DND-41 (cell line): ENCODE data around the gene ANKRD23.

Source experiments
- ATAC-seq: fragments of 200-7000 bp; cut with Tn5 transposase; 3 replicates; pipeline ENCODE4 v1.9.1; 2021; ENCODE audit warnings: low read depth; ENCODE audit not compliant: insufficient read depth
- DNase-seq: peaks from one replicate; pipeline ENCODE4 v3.0.0-alpha.2; 2020
- H2AFZ ChIP-seq: 2 replicates; pipeline ENCODE4 v1.6.0; 2012; ENCODE audit warnings: low read depth, low read length
- H3K27ac ChIP-seq: 2 replicates; pipeline ENCODE4 v1.5.1; 2012; ENCODE audit warnings: low read length, inconsistent platforms
- H3K27me3 ChIP-seq: fragments of 200-600 bp; sonication (generic); 2 replicates; pipeline ENCODE4 v1.6.0; 2012; ENCODE audit warnings: low read length, mild to moderate bottlenecking, inconsistent platforms; ENCODE audit not compliant: insufficient read depth, poor library complexity
- H3K36me3 ChIP-seq: 2 replicates; pipeline ENCODE4 v1.5.1; 2012; ENCODE audit warnings: low read length, inconsistent platforms; ENCODE audit not compliant: insufficient read depth
- H3K4me1 ChIP-seq: 2 replicates; pipeline ENCODE4 v1.5.1; 2012; ENCODE audit warnings: mild to moderate bottlenecking, low read length; ENCODE audit not compliant: insufficient read depth
- H3K4me2 ChIP-seq: 2 replicates; pipeline ENCODE4 v1.6.0; 2012; ENCODE audit warnings: mild to moderate bottlenecking, moderate library complexity, low read length, inconsistent platforms; ENCODE audit not compliant: insufficient read depth
- H3K4me3 ChIP-seq, 2 experiments: fragments of 200-600 bp in 1 of 2; shearing (Covaris generic) in 1 of 2; 2 replicates each; pipeline ENCODE4 v1.5.1; 2012 to 2016; ENCODE audit warnings: inconsistent platforms in 2 of 2, low read length in 2 of 2, mild to moderate bottlenecking in 2 of 2, low read depth in 1 of 2, moderate library complexity in 1 of 2
- H3K79me2 ChIP-seq: 2 replicates; pipeline ENCODE4 v1.6.0; 2012; ENCODE audit warnings: low read length, inconsistent platforms; ENCODE audit not compliant: insufficient read depth
- H3K9ac ChIP-seq: 2 replicates; pipeline ENCODE4 v1.6.0; 2012; ENCODE audit warnings: low read depth, mild to moderate bottlenecking, inconsistent platforms, low read length, moderate library complexity
- H3K9me3 ChIP-seq: 2 replicates; pipeline ENCODE4 v1.5.1; 2012; ENCODE audit warnings: low read length, moderate library complexity, mild to moderate bottlenecking, inconsistent platforms; ENCODE audit not compliant: insufficient read depth, severe bottlenecking
- H4K20me1 ChIP-seq: 2 replicates; pipeline ENCODE4 v1.6.0; 2012; ENCODE audit warnings: low read length; ENCODE audit not compliant: insufficient read depth
- CTCF ChIP-seq: IDR thresholded peaks from 2 replicates; pipeline ENCODE4 v1.5.1; 2012; ENCODE audit warnings: borderline replicate concordance, low read length, moderate library complexity, mild to moderate bottlenecking; ENCODE audit not compliant: poor library complexity, severe bottlenecking; ENCODE audit errors: extremely low read depth
- EZH2 ChIP-seq: IDR thresholded peaks from 3 replicates; pipeline ENCODE4 v1.6.1; 2012; ENCODE audit warnings: borderline replicate concordance, low read depth, mild to moderate bottlenecking, moderate library complexity, low read length, inconsistent platforms; ENCODE audit not compliant: severe bottlenecking

ANKRD23 gene

GRCh38 chr2:96809951-96810782 lies 33.7 kb downstream of the ANKRD23 start:
- DNase-seq: no peak
- Histone ChIP-seq H3K9me3 (no peaks in the 10 kb centered on the region), H3K4me3 (no peak overlapping the region), H3K9ac (no peak overlapping the region), H3K36me3 (peaks cover 18% of the 10 kb centered on the region), H2AFZ (no peak overlapping the region), H3K4me1 (peaks cover 4% of the 10 kb centered on the region), H3K27me3 (no peaks in the 10 kb centered on the region), H3K27ac (no peak overlapping the region), H3K4me2 (no peak overlapping the region), H4K20me1 (no peaks in the 10 kb centered on the region), H3K79me2 (no peaks in the 10 kb centered on the region)
- ATAC-seq: 0 out of 3 replicates have a peak, but pooled peaks have one; percentile 27
- no peak for TF ChIP-seq EZH2

- H3K4me2 ChIP-seq: no peak overlapping the region
- no peak overlapping the region for H2AFZ ChIP-seq
- H3K9ac ChIP-seq: no peak overlapping the region
- peaks cover 18% of the 10 kb centered on the region for H3K36me3 ChIP-seq
- TF ChIP-seq EZH2 (no peak), CTCF (no peak)
- ATAC-seq: no peak
- no peaks in the 10 kb centered on the region for H3K9me3 ChIP-seq
- no peak overlapping the region for H3K27ac ChIP-seq
- H3K4me1 ChIP-seq: no peaks in the 10 kb centered on the region
- no peaks in the 10 kb centered on the region for H4K20me1 ChIP-seq
- H3K4me3 ChIP-seq: no peak overlapping the region
- no peaks in the 10 kb centered on the region for H3K79me2 ChIP-seq
- H3K27me3 ChIP-seq: no peaks in the 10 kb centered on the region
- DNase-seq: no peak
These were observed 34.5 kb downstream of the ANKRD23 start for GRCh38 chr2:96809216-96809882.

- no peaks in the 10 kb centered on the region for H3K79me2 ChIP-seq
- no peak overlapping the region for H3K9ac ChIP-seq
- H3K4me3 ChIP-seq: no peak overlapping the region
- TF ChIP-seq EZH2 (no peak), CTCF (no peak)
- no peaks in the 10 kb centered on the region for H4K20me1 ChIP-seq
- H3K4me1 ChIP-seq: no peaks in the 10 kb centered on the region
- no peaks in the 10 kb centered on the region for H3K9me3 ChIP-seq
- no peak overlapping the region for H3K4me2 ChIP-seq
- DNase-seq: no peak
- peaks cover 18% of the 10 kb centered on the region for H3K36me3 ChIP-seq
- H2AFZ ChIP-seq: no peak overlapping the region
- no peak for ATAC-seq
- H3K27ac ChIP-seq: no peak overlapping the region
- H3K27me3 ChIP-seq: no peaks in the 10 kb centered on the region
These were observed 35.5 kb downstream of the ANKRD23 start for GRCh38 chr2:96808176-96808837.

GRCh38 chr2:96807127-96807471 lies 36.7 kb downstream of the ANKRD23 start:
- Histone ChIP-seq H3K27me3 (no peaks in the 10 kb centered on the region), H3K4me3 (no peak overlapping the region), H2AFZ (no peak overlapping the region), H4K20me1 (no peaks in the 10 kb centered on the region), H3K4me1 (no peaks in the 10 kb centered on the region), H3K9me3 (no peaks in the 10 kb centered on the region), H3K9ac (no peak overlapping the region), H3K4me2 (no peak overlapping the region), H3K36me3 (peaks cover 22% of the 10 kb centered on the region), H3K79me2 (no peaks in the 10 kb centered on the region), H3K27ac (no peak overlapping the region)
- TF ChIP-seq EZH2 (no peak), CTCF (no peak)
- DNase-seq (no peak), ATAC-seq (no peak)
